ENCODE measurements around the gene FAM13A.
A peak's percentile ranks its signal among the peaks of the same experiment; 100 is the strongest.

FAM13A gene

DNA sequence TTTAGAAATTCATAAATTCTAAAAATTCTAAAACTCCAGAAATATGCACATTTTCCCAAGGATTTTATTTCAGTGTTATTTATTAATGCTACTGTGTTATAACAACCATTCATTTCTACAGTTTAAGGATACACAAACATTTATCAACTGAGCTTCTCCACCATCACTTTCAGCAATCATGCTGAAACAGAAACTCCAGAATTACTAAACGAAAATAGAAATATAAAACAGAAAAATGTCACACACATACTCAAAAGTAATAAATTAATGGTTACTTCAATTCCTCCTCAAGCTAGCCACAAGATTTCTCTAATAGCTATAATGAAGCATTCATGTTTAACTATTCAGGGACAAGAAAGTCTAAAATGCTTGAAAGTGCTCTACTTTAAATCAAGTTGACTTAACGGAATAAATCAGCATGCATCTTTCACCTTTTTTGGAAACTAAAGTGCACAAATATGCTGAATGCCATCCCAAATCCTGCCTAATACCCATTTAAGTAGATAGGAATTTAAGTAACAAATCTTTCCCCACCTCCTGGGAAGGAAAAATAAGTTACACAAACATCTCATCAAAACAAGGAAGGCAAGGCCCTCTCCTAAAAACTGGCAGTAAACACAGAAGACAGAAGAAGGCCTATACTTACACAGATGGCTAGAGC, 563 bp downstream of the FAM13A start:
- H3K27ac ChIP-seq = peak overlapping the region; percentile 88
- TF ChIP-seq CTCF (conservative IDR thresholded peaks at IDR 0.05) = no peak

DNA sequence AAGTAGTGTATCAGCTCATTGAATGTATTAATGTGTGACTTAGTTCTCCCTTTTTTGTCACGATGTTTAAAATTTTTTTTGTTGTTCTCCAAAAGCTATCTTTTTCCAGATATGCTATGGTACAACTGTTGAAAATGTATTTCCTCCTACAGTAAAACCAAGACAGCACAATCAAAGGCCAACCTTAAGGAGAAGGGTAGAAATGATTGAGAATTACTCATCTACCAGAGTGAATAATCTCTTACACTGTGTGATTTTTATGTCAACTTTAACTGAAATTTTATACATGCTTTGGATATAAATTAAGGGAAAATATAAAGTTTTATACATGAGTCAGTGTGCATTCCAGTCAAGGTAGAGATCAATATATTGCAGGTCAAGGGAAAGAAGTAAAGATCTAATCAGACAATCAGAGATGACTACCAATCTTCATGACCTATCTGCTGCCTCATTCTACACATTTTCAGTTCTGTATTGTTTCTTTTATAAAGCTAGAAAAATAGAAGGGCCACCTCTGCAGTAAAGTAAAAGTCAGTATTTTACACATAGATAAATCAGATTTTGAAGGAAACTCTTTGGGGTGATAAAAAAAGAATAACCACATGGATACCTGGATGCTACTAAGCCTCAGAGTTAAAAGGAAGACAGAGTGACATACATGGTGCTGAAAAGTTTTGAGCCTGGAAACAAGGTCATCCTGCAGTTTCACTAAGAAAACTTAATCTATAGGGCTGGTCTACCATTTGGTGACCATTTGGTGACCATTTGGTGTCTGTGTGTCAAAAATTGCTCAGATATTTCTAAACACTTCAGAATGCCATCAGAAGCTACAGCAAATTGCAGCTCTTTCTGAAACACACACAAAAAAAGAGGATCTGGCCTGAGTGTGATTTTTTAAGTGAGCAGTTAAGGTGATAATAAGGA, 1.6 kb downstream of the FAM13A start:
- no peak for TF ChIP-seq CTCF (conservative IDR thresholded peaks at IDR 0.05)
- H3K27ac ChIP-seq = peak overlapping the region; percentile 88

DNA sequence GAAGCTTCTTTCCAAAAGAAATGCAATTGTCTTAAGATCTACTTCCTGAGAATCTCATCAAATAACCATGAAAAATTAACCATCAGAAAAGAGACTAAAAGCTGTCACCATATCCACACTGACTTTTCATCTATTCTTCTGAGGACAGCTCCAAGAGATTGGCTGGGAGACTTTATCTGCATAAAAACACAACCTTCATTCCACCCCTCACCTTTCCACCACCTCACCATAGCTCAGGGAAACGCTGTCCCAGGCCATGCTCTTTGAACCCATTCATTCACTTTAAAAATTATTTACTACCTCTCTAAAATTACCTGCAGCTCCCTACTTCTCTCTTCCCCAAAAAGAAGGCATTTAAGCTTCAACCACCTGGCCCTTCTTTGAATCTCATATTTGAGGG, 2.4 kb downstream of the FAM13A start:
- no peak for TF ChIP-seq CTCF (conservative IDR thresholded peaks at IDR 0.05)
- H3K27ac ChIP-seq = no peak overlapping the region; the same call in 1 of the 2 replicates

DNA sequence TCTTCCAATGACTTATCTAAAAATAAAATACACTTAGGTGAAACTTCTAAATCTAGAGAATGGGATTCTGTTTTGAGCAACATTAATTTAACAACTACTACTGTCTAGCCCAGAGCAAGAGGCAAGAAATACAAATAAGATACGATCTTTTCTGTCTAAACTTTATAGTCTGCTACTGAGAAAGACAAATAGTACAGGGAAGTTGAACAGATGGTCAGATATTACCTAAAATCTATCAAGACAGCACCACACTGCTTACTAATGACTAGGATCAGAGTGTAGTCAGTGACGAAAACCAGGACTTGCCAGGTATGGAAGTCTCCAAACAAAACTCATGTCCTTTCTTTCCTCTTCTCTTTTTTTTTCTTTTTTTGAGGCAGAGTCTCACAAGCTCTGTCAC, 7.1 kb downstream of the FAM13A start:
- no peak for TF ChIP-seq CTCF (conservative IDR thresholded peaks at IDR 0.05)
- H3K27ac ChIP-seq = no peak overlapping the region

GRCh38 chr4:89048906-89049601, 7.9 kb downstream of the FAM13A start:
- H3K27ac ChIP-seq = no peak overlapping the region
- no peak for TF ChIP-seq CTCF (conservative IDR thresholded peaks at IDR 0.05)

DNA sequence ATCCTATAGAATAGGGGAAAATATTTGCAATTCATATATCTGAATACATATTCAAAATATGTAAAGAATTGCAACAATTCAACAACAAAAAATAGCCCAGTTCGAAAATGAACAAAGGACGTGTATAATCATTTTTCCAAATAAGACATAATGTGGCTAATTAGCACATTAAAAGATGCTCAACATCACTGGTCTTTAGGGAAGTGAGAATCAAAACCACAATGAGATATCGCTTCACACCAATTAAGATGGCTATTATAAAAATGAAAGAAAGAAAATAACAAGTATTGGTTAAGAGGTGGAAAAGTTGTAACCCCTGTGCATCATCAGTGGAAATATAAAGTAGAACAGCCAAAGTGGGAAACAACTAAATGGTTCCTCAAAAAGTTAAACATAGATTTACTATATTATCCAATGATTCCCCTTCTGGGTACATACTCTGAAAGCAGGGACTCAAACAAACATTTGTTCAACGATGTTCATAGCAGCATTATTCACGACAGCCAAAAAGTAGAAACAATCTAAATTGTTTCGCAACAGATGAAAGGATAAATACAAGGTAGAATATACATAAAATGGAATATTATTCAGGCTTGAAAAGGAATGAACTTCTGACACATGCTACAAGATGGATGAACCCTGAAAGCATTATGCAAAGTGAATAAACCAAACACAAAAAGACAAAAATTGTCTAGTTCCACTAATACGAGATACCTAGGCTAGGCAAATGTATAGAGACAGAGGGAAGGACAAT, 12.7 kb downstream of the FAM13A start:
- TF ChIP-seq CTCF (conservative IDR thresholded peaks at IDR 0.05) = no peak
- no peak overlapping the region for H3K27ac ChIP-seq
